DND-41 (cell line): Measurements from ENCODE around the gene PACS2.

Source experiments
- ATAC-seq: fragments of 200-7000 bp; cut with Tn5 transposase; 3 replicates; pipeline ENCODE4 v1.9.1; 2021; ENCODE audit warnings: low read depth; ENCODE audit not compliant: insufficient read depth
- DNase-seq: peaks from one replicate; pipeline ENCODE4 v3.0.0-alpha.2; 2020
- H2AFZ ChIP-seq: 2 replicates; pipeline ENCODE4 v1.6.0; 2012; ENCODE audit warnings: low read depth, low read length
- H3K27ac ChIP-seq: 2 replicates; pipeline ENCODE4 v1.5.1; 2012; ENCODE audit warnings: low read length, inconsistent platforms
- H3K27me3 ChIP-seq: fragments of 200-600 bp; sonication (generic); 2 replicates; pipeline ENCODE4 v1.6.0; 2012; ENCODE audit warnings: low read length, mild to moderate bottlenecking, inconsistent platforms; ENCODE audit not compliant: insufficient read depth, poor library complexity
- H3K36me3 ChIP-seq: 2 replicates; pipeline ENCODE4 v1.5.1; 2012; ENCODE audit warnings: low read length, inconsistent platforms; ENCODE audit not compliant: insufficient read depth
- H3K4me1 ChIP-seq: 2 replicates; pipeline ENCODE4 v1.5.1; 2012; ENCODE audit warnings: mild to moderate bottlenecking, low read length; ENCODE audit not compliant: insufficient read depth
- H3K4me2 ChIP-seq: 2 replicates; pipeline ENCODE4 v1.6.0; 2012; ENCODE audit warnings: mild to moderate bottlenecking, moderate library complexity, low read length, inconsistent platforms; ENCODE audit not compliant: insufficient read depth
- H3K4me3 ChIP-seq, 2 experiments: fragments of 200-600 bp in 1 of 2; shearing (Covaris generic) in 1 of 2; 2 replicates each; pipeline ENCODE4 v1.5.1; 2012 to 2016; ENCODE audit warnings: inconsistent platforms in 2 of 2, low read length in 2 of 2, mild to moderate bottlenecking in 2 of 2, low read depth in 1 of 2, moderate library complexity in 1 of 2
- H3K79me2 ChIP-seq: 2 replicates; pipeline ENCODE4 v1.6.0; 2012; ENCODE audit warnings: low read length, inconsistent platforms; ENCODE audit not compliant: insufficient read depth
- H3K9ac ChIP-seq: 2 replicates; pipeline ENCODE4 v1.6.0; 2012; ENCODE audit warnings: low read depth, mild to moderate bottlenecking, inconsistent platforms, low read length, moderate library complexity
- H3K9me3 ChIP-seq: 2 replicates; pipeline ENCODE4 v1.5.1; 2012; ENCODE audit warnings: low read length, moderate library complexity, mild to moderate bottlenecking, inconsistent platforms; ENCODE audit not compliant: insufficient read depth, severe bottlenecking
- H4K20me1 ChIP-seq: 2 replicates; pipeline ENCODE4 v1.6.0; 2012; ENCODE audit warnings: low read length; ENCODE audit not compliant: insufficient read depth
- EZH2 ChIP-seq: IDR thresholded peaks from 3 replicates; pipeline ENCODE4 v1.6.1; 2012; ENCODE audit warnings: borderline replicate concordance, low read depth, mild to moderate bottlenecking, moderate library complexity, low read length, inconsistent platforms; ENCODE audit not compliant: severe bottlenecking
- TF ChIP-seq, protein P1 (sequence below): IDR thresholded peaks from 2 replicates; pipeline ENCODE4 v1.5.1; 2012; ENCODE audit warnings: borderline replicate concordance, low read length, moderate library complexity, mild to moderate bottlenecking; ENCODE audit not compliant: poor library complexity, severe bottlenecking; ENCODE audit errors: extremely low read depth

PACS2 gene

DNA sequence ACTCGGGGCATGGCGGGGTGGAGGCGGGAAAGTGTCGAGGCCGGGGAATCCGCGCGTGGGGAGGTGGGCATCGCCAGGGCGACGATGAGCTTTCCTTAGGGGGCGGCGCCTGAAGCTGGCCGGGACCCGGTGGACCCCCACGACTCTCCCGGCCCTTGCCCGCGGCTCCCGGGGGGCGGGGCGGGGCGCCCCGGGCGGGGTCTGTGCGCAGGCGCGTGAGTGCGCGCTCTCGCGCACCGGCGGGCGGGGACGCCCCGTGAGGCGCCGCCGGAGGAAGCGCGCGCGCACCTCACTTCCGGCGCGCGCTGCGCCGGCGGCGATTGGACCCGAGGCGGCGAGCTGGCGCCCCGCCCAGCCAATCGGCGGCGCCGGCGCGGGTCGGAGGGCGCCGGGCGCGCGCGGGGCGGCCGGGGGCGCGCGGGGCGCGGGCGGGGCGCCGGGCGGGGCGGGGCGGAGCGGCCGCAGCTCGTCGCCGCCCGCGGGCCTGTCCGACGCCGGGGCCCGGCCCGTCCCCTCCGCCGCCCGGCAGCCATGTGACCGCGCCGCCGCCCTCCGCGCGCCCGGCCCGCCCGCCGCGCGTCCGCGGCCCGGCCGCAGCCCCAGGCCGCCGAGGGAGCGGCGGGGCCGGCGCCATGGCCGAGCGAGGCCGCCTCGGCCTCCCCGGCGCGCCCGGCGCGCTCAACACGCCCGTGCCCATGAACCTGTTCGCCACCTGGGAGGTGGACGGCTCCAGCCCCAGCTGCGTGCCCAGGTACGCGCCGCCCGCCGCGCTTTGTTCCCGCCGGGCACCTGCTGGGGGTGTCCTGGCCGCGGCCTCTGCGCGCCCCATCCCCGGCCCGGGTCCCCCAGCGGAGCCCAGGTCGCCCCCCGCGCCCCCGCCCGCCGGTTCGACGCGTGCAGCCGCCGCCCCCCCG, at the start of gene PACS2:
Gene PACS2 (plus strand): TSS at position 462 of the 914 bp plus-strand sequence. CDS start 171 bp downstream, at position 633.
- no peaks in the 10 kb centered on the region for H3K27me3 ChIP-seq
- peaks cover 33% of the 10 kb centered on the region for H3K4me1 ChIP-seq
- TF ChIP-seq, protein P1, sequence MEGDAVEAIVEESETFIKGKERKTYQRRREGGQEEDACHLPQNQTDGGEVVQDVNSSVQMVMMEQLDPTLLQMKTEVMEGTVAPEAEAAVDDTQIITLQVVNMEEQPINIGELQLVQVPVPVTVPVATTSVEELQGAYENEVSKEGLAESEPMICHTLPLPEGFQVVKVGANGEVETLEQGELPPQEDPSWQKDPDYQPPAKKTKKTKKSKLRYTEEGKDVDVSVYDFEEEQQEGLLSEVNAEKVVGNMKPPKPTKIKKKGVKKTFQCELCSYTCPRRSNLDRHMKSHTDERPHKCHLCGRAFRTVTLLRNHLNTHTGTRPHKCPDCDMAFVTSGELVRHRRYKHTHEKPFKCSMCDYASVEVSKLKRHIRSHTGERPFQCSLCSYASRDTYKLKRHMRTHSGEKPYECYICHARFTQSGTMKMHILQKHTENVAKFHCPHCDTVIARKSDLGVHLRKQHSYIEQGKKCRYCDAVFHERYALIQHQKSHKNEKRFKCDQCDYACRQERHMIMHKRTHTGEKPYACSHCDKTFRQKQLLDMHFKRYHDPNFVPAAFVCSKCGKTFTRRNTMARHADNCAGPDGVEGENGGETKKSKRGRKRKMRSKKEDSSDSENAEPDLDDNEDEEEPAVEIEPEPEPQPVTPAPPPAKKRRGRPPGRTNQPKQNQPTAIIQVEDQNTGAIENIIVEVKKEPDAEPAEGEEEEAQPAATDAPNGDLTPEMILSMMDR, result no peak
- TF ChIP-seq EZH2, result no peak
- no peaks in the 10 kb centered on the region for H3K9me3 ChIP-seq
- H3K4me2 ChIP-seq, result peak within 1 kb of the TSS; percentile 84
- H3K9ac ChIP-seq, result peak within 1 kb of the TSS; percentile 72
- peaks cover 42% of the 10 kb centered on the region for H3K79me2 ChIP-seq
- ATAC-seq (peak; percentile 78), DNase-seq (peak; percentile 76)
- peak within 1 kb of the TSS; percentile 61 for H2AFZ ChIP-seq
- H3K36me3 ChIP-seq, result no peaks in the 10 kb centered on the region
- peak within 1 kb of the TSS; percentile 26 to 64; a peak in 3 of 4 replicates for H3K4me3 ChIP-seq
- H3K27ac ChIP-seq, result peak within 1 kb of the TSS; percentile 69
- peaks cover 30% of the 10 kb centered on the region for H4K20me1 ChIP-seq

DNA sequence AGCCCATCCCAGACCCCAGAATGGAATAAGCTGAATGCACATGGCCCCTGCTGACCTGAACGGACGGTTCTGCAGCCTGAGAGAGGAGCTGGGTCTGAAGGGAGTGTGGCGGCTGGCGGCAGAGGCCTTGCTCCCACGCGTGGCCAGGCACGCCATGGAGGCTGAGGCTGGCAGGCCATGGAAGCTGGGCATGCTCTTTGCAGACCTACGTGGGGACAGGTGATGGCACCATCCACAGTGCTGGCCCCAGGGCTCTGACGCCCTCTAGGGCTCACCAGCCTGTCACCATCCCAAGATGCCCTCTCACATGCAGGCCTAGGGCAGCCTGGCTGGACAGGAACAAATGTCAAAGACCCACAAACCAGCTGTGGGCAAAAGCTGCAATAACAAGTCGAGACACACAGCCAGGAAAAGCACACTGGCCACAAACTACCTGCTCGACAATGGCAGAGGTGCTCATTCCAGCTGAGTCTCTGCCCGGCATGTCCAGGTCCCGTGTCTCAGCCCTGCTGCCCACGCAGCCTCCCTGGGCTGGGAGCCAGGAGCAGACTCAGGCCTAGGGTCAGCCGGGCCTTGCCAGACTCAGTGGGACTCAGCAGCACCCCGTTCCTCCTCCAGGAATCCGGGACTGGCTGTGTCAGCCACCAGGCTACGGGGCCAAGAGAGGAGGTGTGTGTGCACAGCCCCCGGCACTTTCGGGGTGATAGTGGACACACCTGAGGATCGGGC, 46.6 kb upstream of the PACS2 start:
- Histone ChIP-seq H3K79me2 (peaks cover 39% of the 10 kb centered on the region), H3K4me3 (no peak overlapping the region), H3K36me3 (peaks cover 23% of the 10 kb centered on the region), H3K9me3 (no peaks in the 10 kb centered on the region), H4K20me1 (peaks cover 45% of the 10 kb centered on the region), H3K4me1 (no peaks in the 10 kb centered on the region), H3K9ac (no peak overlapping the region), H3K27me3 (no peaks in the 10 kb centered on the region), H2AFZ (no peak overlapping the region), H3K27ac (no peak overlapping the region), H3K4me2 (no peak overlapping the region)
- ATAC-seq (no peak), DNase-seq (no peak)
- TF ChIP-seq EZH2, result no peak
- TF ChIP-seq, protein P1, result peak; percentile 12

DNA sequence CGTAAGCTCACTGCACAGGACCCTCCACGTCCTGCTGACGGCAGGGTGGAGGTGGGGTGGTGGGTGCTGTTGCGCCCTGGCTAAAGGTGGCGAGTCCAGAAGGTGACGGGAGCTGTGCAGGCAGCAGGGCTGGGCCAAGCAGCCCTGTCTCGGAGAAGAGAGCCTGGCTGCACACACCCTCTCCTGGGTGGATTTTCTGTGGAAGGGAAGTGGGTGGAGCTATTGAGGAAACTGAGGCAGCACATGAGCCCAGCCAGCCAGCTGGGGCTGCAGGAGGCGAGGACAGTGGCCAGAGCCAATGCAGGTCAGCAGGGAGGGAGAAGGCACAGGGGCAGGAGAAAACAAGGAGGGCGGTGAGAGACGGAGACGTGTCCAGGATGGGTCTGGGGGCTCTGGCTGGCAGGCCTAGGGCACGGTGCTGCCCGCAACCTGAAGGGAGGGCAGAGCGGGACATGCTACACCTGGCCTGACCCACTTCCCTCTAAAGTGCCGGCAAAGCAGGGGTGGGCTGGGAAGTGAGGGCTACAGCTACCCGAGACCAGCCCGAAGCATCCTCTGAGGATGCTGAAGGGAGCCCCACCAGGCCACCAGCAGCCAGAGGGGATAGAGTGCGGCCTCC, 45.7 kb upstream of the PACS2 start:
- Histone ChIP-seq H3K9me3 (no peaks in the 10 kb centered on the region), H3K9ac (no peak overlapping the region), H3K27me3 (no peaks in the 10 kb centered on the region), H3K4me2 (no peak overlapping the region), H2AFZ (no peak overlapping the region), H3K27ac (no peak overlapping the region), H4K20me1 (peaks cover 48% of the 10 kb centered on the region), H3K79me2 (peaks cover 36% of the 10 kb centered on the region), H3K4me3 (no peak overlapping the region), H3K36me3 (peaks cover 23% of the 10 kb centered on the region), H3K4me1 (no peaks in the 10 kb centered on the region)
- TF ChIP-seq EZH2, result no peak
- TF ChIP-seq, protein P1, result no peak
- no peak for DNase-seq
- no peak for ATAC-seq
